Ovary (tissue), 3 donors: ENCODE data around the gene RGS17.

Experiments
- POLR2A ChIP-seq: fragments of 450-650 bp; IDR thresholded peaks from one replicate; pipeline ENCODE4 v1.6.1; 2017; ENCODE audit warnings: antibody characterized with exemption, mild to moderate bottlenecking, moderate library complexity
- TF ChIP-seq, protein P1 (sequence below), 3 donors: fragments of 450-650 bp in 2 of 3; fragments of 200-600 bp in 1 of 3; IDR thresholded peaks; one replicate each; pipeline versions ENCODE4 v1.5.1 to v1.8.0; 2016 to 2022; ENCODE audit warnings: antibody characterized with exemption in 3 of 3, mild to moderate bottlenecking in 1 of 3
- donor health status: DM: no; HTN: no; CAD: no.

DNA sequence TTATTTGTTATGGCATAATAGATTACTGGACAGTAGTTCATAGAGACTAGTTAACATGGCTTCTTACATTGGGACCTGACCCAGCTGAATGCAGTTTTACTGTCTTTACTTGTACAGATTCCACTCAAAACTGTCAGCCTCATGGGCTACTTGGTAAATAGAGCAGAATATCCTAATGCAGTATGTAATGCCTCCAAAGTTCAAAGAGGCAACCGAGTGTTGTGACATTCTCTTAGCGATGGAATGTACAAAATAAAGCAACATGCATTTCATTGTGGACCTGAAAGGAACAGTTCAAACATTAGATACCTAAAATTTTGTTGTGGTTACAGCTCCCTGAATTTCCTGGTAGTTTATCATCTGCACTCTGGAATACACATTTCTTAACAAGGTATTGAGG is 29.1 kb upstream of the RGS17 start:
- TF ChIP-seq, protein P1, sequence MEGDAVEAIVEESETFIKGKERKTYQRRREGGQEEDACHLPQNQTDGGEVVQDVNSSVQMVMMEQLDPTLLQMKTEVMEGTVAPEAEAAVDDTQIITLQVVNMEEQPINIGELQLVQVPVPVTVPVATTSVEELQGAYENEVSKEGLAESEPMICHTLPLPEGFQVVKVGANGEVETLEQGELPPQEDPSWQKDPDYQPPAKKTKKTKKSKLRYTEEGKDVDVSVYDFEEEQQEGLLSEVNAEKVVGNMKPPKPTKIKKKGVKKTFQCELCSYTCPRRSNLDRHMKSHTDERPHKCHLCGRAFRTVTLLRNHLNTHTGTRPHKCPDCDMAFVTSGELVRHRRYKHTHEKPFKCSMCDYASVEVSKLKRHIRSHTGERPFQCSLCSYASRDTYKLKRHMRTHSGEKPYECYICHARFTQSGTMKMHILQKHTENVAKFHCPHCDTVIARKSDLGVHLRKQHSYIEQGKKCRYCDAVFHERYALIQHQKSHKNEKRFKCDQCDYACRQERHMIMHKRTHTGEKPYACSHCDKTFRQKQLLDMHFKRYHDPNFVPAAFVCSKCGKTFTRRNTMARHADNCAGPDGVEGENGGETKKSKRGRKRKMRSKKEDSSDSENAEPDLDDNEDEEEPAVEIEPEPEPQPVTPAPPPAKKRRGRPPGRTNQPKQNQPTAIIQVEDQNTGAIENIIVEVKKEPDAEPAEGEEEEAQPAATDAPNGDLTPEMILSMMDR (IDR thresholded peaks at IDR 0.05) = no peak
- TF ChIP-seq POLR2A = no peak
